GM18907 (cell line): ENCODE data around the gene AREL1.

Experiments
- ATAC-seq: cut with Tn5 transposase; IDR thresholded peaks from one replicate; pipeline ENCODE4 v1.9.1; 2021; ENCODE audit warnings: mild to moderate bottlenecking, moderate library complexity; ENCODE audit not compliant: unreplicated experiment

AREL1 gene

GRCh38 chr14:74638966-74639365 is 73.9 kb downstream of the AREL1 start:
- no peak for ATAC-seq

GRCh38 chr14:74638066-74638465 is 74.8 kb downstream of the AREL1 start:
- no peak for ATAC-seq

GRCh38 chr14:74637178-74637550 is 75.7 kb downstream of the AREL1 start:
- ATAC-seq, result no peak

- ATAC-seq, result no peak
Measured at GRCh38 chr14:74636424-74637177, 76.3 kb downstream of the AREL1 start.

- ATAC-seq, result no peak
Measured at GRCh38 chr14:74635847-74636246, 77.0 kb downstream of the AREL1 start.

- no peak for ATAC-seq
Measured at GRCh38 chr14:74634964-74635363, 77.9 kb downstream of the AREL1 start.

- no peak for ATAC-seq
Measured at GRCh38 chr14:74634481-74634880, 78.4 kb downstream of the AREL1 start.

GRCh38 chr14:74630881-74631690 is 81.8 kb downstream of the AREL1 start:
- ATAC-seq, result no peak

GRCh38 chr14:74628418-74628817 is 84.5 kb downstream of the AREL1 start:
- ATAC-seq, result no peak

GRCh38 chr14:74627076-74627475 is 85.8 kb downstream of the AREL1 start:
- ATAC-seq, result no peak

GRCh38 chr14:74622257-74622656 is 90.6 kb downstream of the AREL1 start:
- no peak for ATAC-seq

- ATAC-seq, result no peak
Measured at GRCh38 chr14:74621556-74621955, 91.3 kb downstream of the AREL1 start.

- no peak for ATAC-seq
Measured at GRCh38 chr14:74620923-74621322, 92.0 kb downstream of the AREL1 start.

GRCh38 chr14:74620497-74620921 is 92.4 kb downstream of the AREL1 start:
- no peak for ATAC-seq

- ATAC-seq, result no peak
Measured at GRCh38 chr14:74619672-74620131, 93.2 kb downstream of the AREL1 start.

- peak; percentile 44 for ATAC-seq
Measured at GRCh38 chr14:74618078-74618952, 94.6 kb downstream of the AREL1 start.

GRCh38 chr14:74616996-74617700 is 95.7 kb downstream of the AREL1 start:
- ATAC-seq, result no peak

- no peak for ATAC-seq
Measured at GRCh38 chr14:74616507-74616906, 96.4 kb downstream of the AREL1 start.

GRCh38 chr14:74615735-74616134 is 97.1 kb downstream of the AREL1 start:
- ATAC-seq, result no peak
